GM23338 (cell line): Measurements from ENCODE around the gene NCKAP5. TPM values are rescaled to one million over a fixed set of nuclear protein-coding genes. Genes with fewer than 3 reads are reported as not detected.

Source experiments
- ATAC-seq: fragments of 200-7000 bp; cut with Tn5 transposase; 3 replicates; pipeline ENCODE4 v1.9.1; 2020
- DNase-seq: peaks from one replicate; pipeline ENCODE4 v3.0.0-alpha.2; 2015; ENCODE audit warnings: low spot score
- H2AFZ ChIP-seq: fragments of 200-600 bp; sonication (generic); 2 replicates; pipeline ENCODE4 v1.8.0; 2016; ENCODE audit warnings: antibody characterized with exemption, mild to moderate bottlenecking, moderate library complexity
- H3F3A ChIP-seq: fragments of 200-600 bp; sonication (generic); replicated peaks from 2 replicates; pipeline ENCODE4 v1.8.0; 2017; ENCODE audit warnings: antibody characterized with exemption, mixed run types, low read depth
- H3K27ac ChIP-seq: fragments of 200-600 bp; sonication (generic); 2 replicates; pipeline ENCODE4 v1.6.1; 2016; ENCODE audit warnings: low read depth
- H3K27me3 ChIP-seq: fragments of 200-600 bp; sonication (generic); 2 replicates; pipeline ENCODE4 v1.8.0; 2016; ENCODE audit warnings: mild to moderate bottlenecking, mixed run types, moderate library complexity; ENCODE audit not compliant: insufficient read depth
- H3K36me3 ChIP-seq: fragments of 200-600 bp; sonication (generic); 2 replicates; pipeline ENCODE4 v1.8.0; 2016; ENCODE audit warnings: mild to moderate bottlenecking; ENCODE audit not compliant: insufficient read depth
- H3K4me1 ChIP-seq: fragments of 200-600 bp; sonication (generic); 2 replicates; pipeline ENCODE4 v1.8.0; 2016; ENCODE audit warnings: mild to moderate bottlenecking, moderate library complexity; ENCODE audit not compliant: insufficient read depth
- H3K4me2 ChIP-seq: fragments of 200-600 bp; sonication (generic); 2 replicates; pipeline ENCODE4 v1.7.1; 2017; ENCODE audit warnings: mixed run types
- H3K4me3 ChIP-seq: fragments of 200-600 bp; sonication (generic); 2 replicates; pipeline ENCODE4 v1.6.1; 2016; ENCODE audit warnings: mixed run types
- H3K79me2 ChIP-seq: fragments of 200-600 bp; sonication (generic); replicated peaks from 2 replicates; pipeline ENCODE4 v1.8.0; 2017; ENCODE audit warnings: mild to moderate bottlenecking; ENCODE audit not compliant: insufficient read depth
- H3K9me2 ChIP-seq: fragments of 200-600 bp; sonication (generic); 2 replicates; pipeline ENCODE4 v1.8.0; 2017; ENCODE audit not compliant: insufficient read depth
- H4K20me1 ChIP-seq: fragments of 200-600 bp; sonication (generic); replicated peaks from 2 replicates; pipeline ENCODE4 v1.8.0; 2017; ENCODE audit warnings: mild to moderate bottlenecking; ENCODE audit not compliant: insufficient read depth
- H3K27ac Mint-ChIP-seq: 2 replicates; pipeline ENCODE4 v1.8.0; 2020; ENCODE audit warnings: inconsistent platforms, mild to moderate bottlenecking, moderate library complexity, mixed read lengths
- H3K27me3 Mint-ChIP-seq: 3 replicates; pipeline ENCODE4 v1.8.0; 2022; ENCODE audit warnings: low read depth, mild to moderate bottlenecking, moderate library complexity, mixed read lengths, inconsistent platforms; ENCODE audit not compliant: insufficient read depth, poor library complexity
- H3K36me3 Mint-ChIP-seq: 3 replicates; pipeline ENCODE4 v1.8.0; 2021; ENCODE audit warnings: low read depth, mild to moderate bottlenecking, inconsistent platforms, moderate library complexity, mixed read lengths
- H3K4me1 Mint-ChIP-seq: 3 replicates; pipeline ENCODE4 v1.8.0; 2020; ENCODE audit warnings: mild to moderate bottlenecking, inconsistent platforms, mixed read lengths
- H3K4me3 Mint-ChIP-seq: 3 replicates; pipeline ENCODE4 v1.8.0; 2021; ENCODE audit warnings: moderate library complexity, mild to moderate bottlenecking, inconsistent platforms, mixed read lengths
- H3K9me3 Mint-ChIP-seq: 3 replicates; pipeline ENCODE4 v1.8.0; 2020; ENCODE audit warnings: moderate library complexity, mild to moderate bottlenecking, inconsistent platforms, mixed read lengths
- CREB1 ChIP-seq: fragments of 250-450 bp; sonication (Bioruptor Pico); IDR thresholded peaks from 2 replicates; pipeline ENCODE4 v1.5.0; 2020; ENCODE audit warnings: low read depth, mild to moderate bottlenecking, moderate library complexity
- EZH2 ChIP-seq: fragments of 200-600 bp; sonication (generic); IDR thresholded peaks from one replicate; pipeline ENCODE4 v1.8.0; 2017; ENCODE audit warnings: antibody characterized with exemption, mild to moderate bottlenecking, low read depth; ENCODE audit not compliant: unreplicated experiment
- EZH2phosphoT487 ChIP-seq: fragments of 200-600 bp; sonication (generic); IDR thresholded peaks from one replicate; pipeline ENCODE4 v1.8.1; 2018; ENCODE audit warnings: antibody characterized with exemption; ENCODE audit not compliant: unreplicated experiment
- JUNB ChIP-seq: IDR thresholded peaks from one replicate; pipeline ENCODE4 v1.6.1; 2016; ENCODE audit warnings: antibody characterized with exemption; ENCODE audit not compliant: unreplicated experiment
- NANOG ChIP-seq: IDR thresholded peaks from 2 replicates; pipeline ENCODE4 v1.6.1; 2016; ENCODE audit warnings: antibody characterized with exemption, borderline replicate concordance
- POLR2AphosphoS5 ChIP-seq: IDR thresholded peaks from 2 replicates; pipeline ENCODE4 v1.6.1; 2016; ENCODE audit warnings: antibody characterized with exemption, low read depth
- REST ChIP-seq: IDR thresholded peaks from one replicate; pipeline ENCODE4 v1.6.1; 2018; ENCODE audit warnings: antibody characterized with exemption; ENCODE audit not compliant: unreplicated experiment
- STAT1 ChIP-seq: IDR thresholded peaks from one replicate; pipeline ENCODE4 v1.6.1; 2016; ENCODE audit warnings: antibody characterized with exemption; ENCODE audit not compliant: unreplicated experiment
- ZNF114 ChIP-seq: fragments of 250-450 bp; sonication (Bioruptor Pico); IDR thresholded peaks from 2 replicates; pipeline ENCODE4 v1.5.0; 2020; ENCODE audit warnings: mild to moderate bottlenecking, moderate library complexity
- ZNF331 ChIP-seq: fragments of 250-450 bp; sonication (Bioruptor Pico); IDR thresholded peaks from 2 replicates; pipeline ENCODE4 v1.5.0; 2020; ENCODE audit warnings: low read depth, mild to moderate bottlenecking, moderate library complexity
- ZNF462 ChIP-seq: fragments of 250-450 bp; sonication (Bioruptor Pico); IDR thresholded peaks from 2 replicates; pipeline ENCODE4 v1.5.0; 2020; ENCODE audit warnings: mild to moderate bottlenecking, moderate library complexity
- polyA plus RNA-seq: library from polyadenylated mRNA; unstranded; fragments of >200 nt; fragmentation: Nextera tagmentation; extraction: Ambion mirVana; gene quantifications from 2 replicates; pipeline ENCODE4 v1.2.1, GENCODE V29; 2016
- total RNA-seq: library from RNA; depleted of rRNA; stranded (reverse); fragments of >200 nt; shearing (Covaris generic); gene quantifications from 2 replicates; pipeline ENCODE4 v1.2.3, GENCODE V29; 2014
- TF ChIP-seq, protein P1 (sequence below), 2 experiments: fragments of 200-600 bp in 1 of 2; sonication (generic) in 1 of 2; conservative IDR thresholded peaks; 2 replicates each; pipeline versions ENCODE4 v1.5.1 to v1.6.1; 2016 to 2017; ENCODE audit warnings: antibody characterized with exemption in 2 of 2, low read depth in 2 of 2, mild to moderate bottlenecking in 2 of 2, moderate library complexity in 1 of 2
- TF ChIP-seq, protein P2 (sequence below): IDR thresholded peaks from 2 replicates; pipeline ENCODE4 v1.6.1; 2016; ENCODE audit warnings: antibody characterized with exemption

Gene NCKAP5
- total and polyA plus RNA-seq, 2 experiments from 2014 or later = 0.34 to 0.73 TPM

DNA sequence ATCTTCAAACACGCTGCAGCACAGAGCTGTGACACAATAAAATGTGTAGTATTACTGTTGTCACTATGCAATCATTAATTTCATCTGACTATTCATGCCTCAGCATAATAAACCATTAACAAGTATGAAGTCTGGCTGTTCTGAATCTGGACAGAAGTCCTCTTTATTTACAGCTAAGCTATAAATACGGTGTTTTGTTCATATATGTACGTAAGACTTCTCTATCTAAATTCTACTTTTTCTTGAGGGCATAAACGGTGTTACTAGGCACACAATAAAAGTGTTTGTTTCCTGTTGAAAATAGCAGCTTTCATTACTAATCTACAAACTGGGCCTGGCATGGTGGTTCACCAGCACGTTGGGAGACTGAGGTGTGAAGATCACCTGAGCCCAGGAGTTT lies 443.8 kb downstream of the NCKAP5 start:
- H3K4me3 ChIP-seq = no peak overlapping the region
- H3K4me2 ChIP-seq = no peak overlapping the region
- H3K27ac Mint-ChIP-seq = no peak overlapping the region
- H3K9me3 Mint-ChIP-seq = no peaks in the 10 kb centered on the region
- H3F3A ChIP-seq = no peaks in the 10 kb centered on the region
- H4K20me1 ChIP-seq = no peaks in the 10 kb centered on the region
- H3K4me1 ChIP-seq = no peaks in the 10 kb centered on the region
- H2AFZ ChIP-seq = no peak overlapping the region
- DNase-seq (no peak), ATAC-seq (no peak)
- H3K9me2 ChIP-seq = peaks cover 4% of the 10 kb centered on the region; the same call in 1 of the 2 replicates
- H3K27me3 Mint-ChIP-seq = no peaks in the 10 kb centered on the region
- no peaks in the 10 kb centered on the region for H3K79me2 ChIP-seq
- no peaks in the 10 kb centered on the region for H3K4me1 Mint-ChIP-seq
- H3K36me3 Mint-ChIP-seq = no peaks in the 10 kb centered on the region
- H3K36me3 ChIP-seq = no peaks in the 10 kb centered on the region
- H3K27ac ChIP-seq = no peak overlapping the region
- no peaks in the 10 kb centered on the region for H3K27me3 ChIP-seq
- H3K4me3 Mint-ChIP-seq = no peak overlapping the region
- TF ChIP-seq REST = no peak
- TF ChIP-seq EZH2phosphoT487 = no peak
- no peak for TF ChIP-seq ZNF331 (CRISPR knock-in tag)
- TF ChIP-seq CREB1 = no peak
- TF ChIP-seq STAT1 = no peak
- TF ChIP-seq, protein P1, sequence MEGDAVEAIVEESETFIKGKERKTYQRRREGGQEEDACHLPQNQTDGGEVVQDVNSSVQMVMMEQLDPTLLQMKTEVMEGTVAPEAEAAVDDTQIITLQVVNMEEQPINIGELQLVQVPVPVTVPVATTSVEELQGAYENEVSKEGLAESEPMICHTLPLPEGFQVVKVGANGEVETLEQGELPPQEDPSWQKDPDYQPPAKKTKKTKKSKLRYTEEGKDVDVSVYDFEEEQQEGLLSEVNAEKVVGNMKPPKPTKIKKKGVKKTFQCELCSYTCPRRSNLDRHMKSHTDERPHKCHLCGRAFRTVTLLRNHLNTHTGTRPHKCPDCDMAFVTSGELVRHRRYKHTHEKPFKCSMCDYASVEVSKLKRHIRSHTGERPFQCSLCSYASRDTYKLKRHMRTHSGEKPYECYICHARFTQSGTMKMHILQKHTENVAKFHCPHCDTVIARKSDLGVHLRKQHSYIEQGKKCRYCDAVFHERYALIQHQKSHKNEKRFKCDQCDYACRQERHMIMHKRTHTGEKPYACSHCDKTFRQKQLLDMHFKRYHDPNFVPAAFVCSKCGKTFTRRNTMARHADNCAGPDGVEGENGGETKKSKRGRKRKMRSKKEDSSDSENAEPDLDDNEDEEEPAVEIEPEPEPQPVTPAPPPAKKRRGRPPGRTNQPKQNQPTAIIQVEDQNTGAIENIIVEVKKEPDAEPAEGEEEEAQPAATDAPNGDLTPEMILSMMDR (conservative IDR thresholded peaks at IDR 0.05; ENCODE audit: low read depth in 2 of 2) = no peak
- TF ChIP-seq ZNF462 = no peak
- no peak for TF ChIP-seq NANOG
- TF ChIP-seq POLR2AphosphoS5 = no peak
- TF ChIP-seq EZH2 = no peak
- TF ChIP-seq ZNF114 (CRISPR knock-in tag) = no peak
- TF ChIP-seq, protein P2, sequence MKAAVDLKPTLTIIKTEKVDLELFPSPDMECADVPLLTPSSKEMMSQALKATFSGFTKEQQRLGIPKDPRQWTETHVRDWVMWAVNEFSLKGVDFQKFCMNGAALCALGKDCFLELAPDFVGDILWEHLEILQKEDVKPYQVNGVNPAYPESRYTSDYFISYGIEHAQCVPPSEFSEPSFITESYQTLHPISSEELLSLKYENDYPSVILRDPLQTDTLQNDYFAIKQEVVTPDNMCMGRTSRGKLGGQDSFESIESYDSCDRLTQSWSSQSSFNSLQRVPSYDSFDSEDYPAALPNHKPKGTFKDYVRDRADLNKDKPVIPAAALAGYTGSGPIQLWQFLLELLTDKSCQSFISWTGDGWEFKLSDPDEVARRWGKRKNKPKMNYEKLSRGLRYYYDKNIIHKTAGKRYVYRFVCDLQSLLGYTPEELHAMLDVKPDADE = no peak
- TF ChIP-seq JUNB = no peak
